Stomach (tissue), 4 donors: Measurements from ENCODE around the gene COQ3.

Experiments
- POLR2A ChIP-seq, 4 donors: fragments of 450-650 bp; IDR thresholded peaks; one replicate each; pipeline ENCODE4 v1.6.1; 2016; ENCODE audit warnings: antibody characterized with exemption in 4 of 4, control low read depth in 2 of 4, mild to moderate bottlenecking in 1 of 4, moderate library complexity in 1 of 4
- POLR2AphosphoS5 ChIP-seq, 3 donors: sonication (generic); formaldehyde crosslinking; IDR thresholded peaks; one replicate each; pipeline ENCODE4 v1.6.1; 2016; ENCODE audit warnings: antibody characterized with exemption in 3 of 3
- TF ChIP-seq, protein P1 (sequence below), 7 experiments: fragments of 450-650 bp in 4 of 7; fragments of 200-600 bp in 3 of 7; sonication (generic) in 3 of 7; IDR thresholded peaks; one replicate each; pipeline ENCODE4 v1.5.1; 2016 to 2019; ENCODE audit warnings: antibody characterized with exemption in 7 of 7, control low read depth in 2 of 7, mild to moderate bottlenecking in 1 of 7

- TF ChIP-seq, protein P1, sequence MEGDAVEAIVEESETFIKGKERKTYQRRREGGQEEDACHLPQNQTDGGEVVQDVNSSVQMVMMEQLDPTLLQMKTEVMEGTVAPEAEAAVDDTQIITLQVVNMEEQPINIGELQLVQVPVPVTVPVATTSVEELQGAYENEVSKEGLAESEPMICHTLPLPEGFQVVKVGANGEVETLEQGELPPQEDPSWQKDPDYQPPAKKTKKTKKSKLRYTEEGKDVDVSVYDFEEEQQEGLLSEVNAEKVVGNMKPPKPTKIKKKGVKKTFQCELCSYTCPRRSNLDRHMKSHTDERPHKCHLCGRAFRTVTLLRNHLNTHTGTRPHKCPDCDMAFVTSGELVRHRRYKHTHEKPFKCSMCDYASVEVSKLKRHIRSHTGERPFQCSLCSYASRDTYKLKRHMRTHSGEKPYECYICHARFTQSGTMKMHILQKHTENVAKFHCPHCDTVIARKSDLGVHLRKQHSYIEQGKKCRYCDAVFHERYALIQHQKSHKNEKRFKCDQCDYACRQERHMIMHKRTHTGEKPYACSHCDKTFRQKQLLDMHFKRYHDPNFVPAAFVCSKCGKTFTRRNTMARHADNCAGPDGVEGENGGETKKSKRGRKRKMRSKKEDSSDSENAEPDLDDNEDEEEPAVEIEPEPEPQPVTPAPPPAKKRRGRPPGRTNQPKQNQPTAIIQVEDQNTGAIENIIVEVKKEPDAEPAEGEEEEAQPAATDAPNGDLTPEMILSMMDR (IDR thresholded peaks at IDR 0.05) = peak in 4 of 7 experiments; percentile 38 to 85 (median 71)
- no peak for TF ChIP-seq POLR2A (IDR thresholded peaks at IDR 0.05)
- TF ChIP-seq POLR2AphosphoS5 (IDR thresholded peaks at IDR 0.05) = no peak
Observed at GRCh38 chr6:99434702-99435530, 40.9 kb upstream of the COQ3 start.
